ENCODE measurements around the gene CTNS. TPM values are rescaled to one million over a fixed set of nuclear protein-coding genes. Genes with fewer than 3 reads are reported as not detected.

CTNS gene
- total and polyA plus RNA-seq, 2 experiments from 2014 or later, result 26.0 to 28.1 TPM

GRCh38 chr17:3621146-3621720 lies 15.3 kb upstream of the CTNS start:
- TF ChIP-seq EZH2phosphoT487 (IDR thresholded peaks at IDR 0.05; ENCODE audit: low read depth, severe bottlenecking, unreplicated experiment) (no peak), EZH2 (IDR thresholded peaks at IDR 0.05; ENCODE audit: borderline replicate concordance) (no peak), CTCF (IDR thresholded peaks at IDR 0.05; ENCODE audit: poor library complexity) (no peak)
- 98% methylated on average over 7 of the region's 8 CpGs for WGBS (ENCODE audit: low lambda C conversion rate, missing lambda C conversion rate)
- Histone ChIP-seq H3K27ac (no peak overlapping the region), H2AFZ (no peak overlapping the region), H3K36me3 (replicated peaks; ENCODE audit: insufficient read depth, low read depth) (no peaks in the 10 kb centered on the region), H3K4me3 (no peak overlapping the region), H3K27me3 (no peaks in the 10 kb centered on the region), H3K4me1 (ENCODE audit: insufficient read depth) (no peaks in the 10 kb centered on the region), H4K20me1 (ENCODE audit: insufficient read depth, poor library complexity, severe bottlenecking) (no peaks in the 10 kb centered on the region), H3K4me2 (no peak overlapping the region), H3K9me2 (replicated peaks; ENCODE audit: insufficient read depth) (no peaks in the 10 kb centered on the region), H3K79me2 (no peaks in the 10 kb centered on the region), H3K9me3 (ENCODE audit: low read depth) (no peaks in the 10 kb centered on the region)
- no peak for DNase-seq (ENCODE audit: low spot score)

- DNase-seq (ENCODE audit: low spot score), result no peak
- no peak overlapping the region for H2AFZ ChIP-seq
- TF ChIP-seq EZH2phosphoT487 (IDR thresholded peaks at IDR 0.05; ENCODE audit: low read depth, severe bottlenecking, unreplicated experiment) (no peak), EZH2 (IDR thresholded peaks at IDR 0.05; ENCODE audit: borderline replicate concordance) (no peak), CTCF (IDR thresholded peaks at IDR 0.05; ENCODE audit: poor library complexity) (no peak)
- no peaks in the 10 kb centered on the region for H3K9me2 ChIP-seq (replicated peaks; ENCODE audit: insufficient read depth)
- no peaks in the 10 kb centered on the region for H3K27me3 ChIP-seq
- no peaks in the 10 kb centered on the region for H3K4me1 ChIP-seq (ENCODE audit: insufficient read depth)
- no peaks in the 10 kb centered on the region for H3K36me3 ChIP-seq (replicated peaks; ENCODE audit: insufficient read depth, low read depth)
- WGBS (ENCODE audit: low lambda C conversion rate, missing lambda C conversion rate), result 97% methylated on average over 16 of the region's 16 CpGs
- H4K20me1 ChIP-seq (ENCODE audit: insufficient read depth, poor library complexity, severe bottlenecking), result no peaks in the 10 kb centered on the region
- no peak overlapping the region for H3K4me3 ChIP-seq
- H3K9me3 ChIP-seq (ENCODE audit: low read depth), result no peaks in the 10 kb centered on the region
- no peak overlapping the region for H3K27ac ChIP-seq
- no peak overlapping the region for H3K4me2 ChIP-seq
- H3K79me2 ChIP-seq, result no peaks in the 10 kb centered on the region
These were observed 13.5 kb upstream of the CTNS start for GRCh38 chr17:3622977-3623594.

- H3K4me3 ChIP-seq, result no peak overlapping the region
- no peaks in the 10 kb centered on the region for H3K4me1 ChIP-seq (ENCODE audit: insufficient read depth)
- peaks cover 4% of the 10 kb centered on the region for H4K20me1 ChIP-seq (ENCODE audit: insufficient read depth, poor library complexity, severe bottlenecking)
- DNase-seq (ENCODE audit: low spot score), result no peak
- no peak overlapping the region for H2AFZ ChIP-seq
- H3K27ac ChIP-seq, result peak overlapping the region; percentile 40
- H3K9me3 ChIP-seq (ENCODE audit: low read depth), result no peaks in the 10 kb centered on the region
- TF ChIP-seq EZH2 (IDR thresholded peaks at IDR 0.05; ENCODE audit: borderline replicate concordance) (no peak), EZH2phosphoT487 (IDR thresholded peaks at IDR 0.05; ENCODE audit: low read depth, severe bottlenecking, unreplicated experiment) (no peak), CTCF (IDR thresholded peaks at IDR 0.05; ENCODE audit: poor library complexity) (no peak)
- WGBS (ENCODE audit: low lambda C conversion rate, missing lambda C conversion rate), result 68% methylated on average over 16 of the region's 16 CpGs
- H3K36me3 ChIP-seq (replicated peaks; ENCODE audit: insufficient read depth, low read depth), result no peaks in the 10 kb centered on the region
- no peak overlapping the region for H3K4me2 ChIP-seq
- H3K79me2 ChIP-seq, result peaks cover 10% of the 10 kb centered on the region
- H3K27me3 ChIP-seq, result no peaks in the 10 kb centered on the region
- H3K9me2 ChIP-seq (replicated peaks; ENCODE audit: insufficient read depth), result no peaks in the 10 kb centered on the region
These were observed 9.5 kb upstream of the CTNS start for GRCh38 chr17:3626831-3627768.
